ENCODE data around the gene OR2A42. TPM values are rescaled to one million over a fixed set of nuclear protein-coding genes. Genes with fewer than 3 reads are reported as not detected.
"Not testable (repeated sequence)": the region's sequence is repeated elsewhere in the genome, so short reads cannot be mapped to it uniquely, and the experiment has no call there.

OR2A42 gene
- polyA plus RNA-seq, 1 experiment = not detected

GRCh38 chr7:144256112-144256511, 16.7 kb upstream of the OR2A42 start:
- ChIA-PET CTCF (no interaction called here), POLR2A (no interaction called here)
- Histone ChIP-seq H3K4me3 (ENCODE audit: low read depth, low read length) (no peak overlapping the region), H3K27me3 (ENCODE audit: control insufficient read depth, insufficient read depth, low read length) (no peaks in the 10 kb centered on the region), H3K9me3 (ENCODE audit: control insufficient read depth, insufficient read depth, low read length) (no peaks in the 10 kb centered on the region), H3K27ac (ENCODE audit: low read depth, low read length) (no peak overlapping the region)
- TF ChIP-seq CTCF (IDR thresholded peaks at IDR 0.05; ENCODE audit: low read depth, low read length) = no peak
- no peak for DNase-seq (ENCODE audit: low read depth, low spot score)

- Histone ChIP-seq H3K27ac (ENCODE audit: low read depth, low read length) (no peak overlapping the region), H3K9me3 (ENCODE audit: control insufficient read depth, insufficient read depth, low read length) (no peaks in the 10 kb centered on the region), H3K27me3 (ENCODE audit: control insufficient read depth, insufficient read depth, low read length) (no peaks in the 10 kb centered on the region), H3K4me3 (ENCODE audit: low read depth, low read length) (no peak overlapping the region)
- DNase-seq (ENCODE audit: low read depth, low spot score) = no peak
- no peak for TF ChIP-seq CTCF (IDR thresholded peaks at IDR 0.05; ENCODE audit: low read depth, low read length)
- POLR2A ChIA-PET = no interaction called here
- CTCF ChIA-PET = no interaction called here
Observed at GRCh38 chr7:144255471-144255897, 16.1 kb upstream of the OR2A42 start.

- H3K9me3 ChIP-seq (ENCODE audit: control insufficient read depth, insufficient read depth, low read length); H3K27me3 ChIP-seq (ENCODE audit: control insufficient read depth, insufficient read depth, low read length); H3K27ac ChIP-seq (ENCODE audit: low read depth, low read length); CTCF ChIA-PET; DNase-seq (ENCODE audit: low read depth, low spot score); POLR2A ChIA-PET; H3K4me3 ChIP-seq (ENCODE audit: low read depth, low read length): not testable (repeated sequence)
Observed at GRCh38 chr7:144252307-144252706, 12.9 kb upstream of the OR2A42 start.

GRCh38 chr7:144247674-144248330, 8.4 kb upstream of the OR2A42 start:
- H3K27me3 ChIP-seq (ENCODE audit: control insufficient read depth, insufficient read depth, low read length); DNase-seq (ENCODE audit: low read depth, low spot score); CTCF ChIA-PET; H3K4me3 ChIP-seq (ENCODE audit: low read depth, low read length); POLR2A ChIA-PET; H3K27ac ChIP-seq (ENCODE audit: low read depth, low read length); H3K9me3 ChIP-seq (ENCODE audit: control insufficient read depth, insufficient read depth, low read length): not testable (repeated sequence)

GRCh38 chr7:144246967-144247366, 7.6 kb upstream of the OR2A42 start:
- DNase-seq (ENCODE audit: low read depth, low spot score); POLR2A ChIA-PET; H3K27ac ChIP-seq (ENCODE audit: low read depth, low read length); CTCF ChIA-PET; H3K4me3 ChIP-seq (ENCODE audit: low read depth, low read length); H3K9me3 ChIP-seq (ENCODE audit: control insufficient read depth, insufficient read depth, low read length); H3K27me3 ChIP-seq (ENCODE audit: control insufficient read depth, insufficient read depth, low read length): not testable (repeated sequence)

- H3K27ac ChIP-seq (ENCODE audit: low read depth, low read length); H3K9me3 ChIP-seq (ENCODE audit: control insufficient read depth, insufficient read depth, low read length); DNase-seq (ENCODE audit: low read depth, low spot score); H3K27me3 ChIP-seq (ENCODE audit: control insufficient read depth, insufficient read depth, low read length); POLR2A ChIA-PET; CTCF ChIA-PET; H3K4me3 ChIP-seq (ENCODE audit: low read depth, low read length): not testable (repeated sequence)
Observed at GRCh38 chr7:144245372-144245771, 6.0 kb upstream of the OR2A42 start.

- CTCF ChIA-PET; POLR2A ChIA-PET; H3K4me3 ChIP-seq (ENCODE audit: low read depth, low read length); H3K27me3 ChIP-seq (ENCODE audit: control insufficient read depth, insufficient read depth, low read length); DNase-seq (ENCODE audit: low read depth, low spot score); H3K9me3 ChIP-seq (ENCODE audit: control insufficient read depth, insufficient read depth, low read length); H3K27ac ChIP-seq (ENCODE audit: low read depth, low read length): not testable (repeated sequence)
Observed at GRCh38 chr7:144238530-144239082, 799 bp downstream of the OR2A42 start.

- H3K4me3 ChIP-seq (ENCODE audit: low read depth, low read length); CTCF ChIA-PET; DNase-seq (ENCODE audit: low read depth, low spot score); H3K27me3 ChIP-seq (ENCODE audit: control insufficient read depth, insufficient read depth, low read length); POLR2A ChIA-PET; H3K27ac ChIP-seq (ENCODE audit: low read depth, low read length); H3K9me3 ChIP-seq (ENCODE audit: control insufficient read depth, insufficient read depth, low read length): not testable (repeated sequence)
Observed at GRCh38 chr7:144233039-144233438, 6.4 kb downstream of the OR2A42 start.

GRCh38 chr7:144231027-144231426, 8.4 kb downstream of the OR2A42 start:
- CTCF ChIA-PET = not testable (repeated sequence)

GRCh38 chr7:144228810-144229209, 10.6 kb downstream of the OR2A42 start:
- H3K9me3 ChIP-seq (ENCODE audit: control insufficient read depth, insufficient read depth, low read length); POLR2A ChIA-PET; H3K4me3 ChIP-seq (ENCODE audit: low read depth, low read length); H3K27ac ChIP-seq (ENCODE audit: low read depth, low read length); CTCF ChIA-PET; DNase-seq (ENCODE audit: low read depth, low spot score); H3K27me3 ChIP-seq (ENCODE audit: control insufficient read depth, insufficient read depth, low read length): not testable (repeated sequence)

More at GRCh38 chr7:144231027-144231426, 8.4 kb downstream of the OR2A42 start:
- H3K4me3 ChIP-seq (ENCODE audit: low read depth, low read length); POLR2A ChIA-PET; DNase-seq (ENCODE audit: low read depth, low spot score); H3K27me3 ChIP-seq (ENCODE audit: control insufficient read depth, insufficient read depth, low read length); H3K9me3 ChIP-seq (ENCODE audit: control insufficient read depth, insufficient read depth, low read length); H3K27ac ChIP-seq (ENCODE audit: low read depth, low read length): not testable (repeated sequence)

- DNase-seq (ENCODE audit: low read depth, low spot score); H3K27ac ChIP-seq (ENCODE audit: low read depth, low read length); H3K9me3 ChIP-seq (ENCODE audit: control insufficient read depth, insufficient read depth, low read length); H3K27me3 ChIP-seq (ENCODE audit: control insufficient read depth, insufficient read depth, low read length); H3K4me3 ChIP-seq (ENCODE audit: low read depth, low read length); CTCF ChIA-PET; POLR2A ChIA-PET: not testable (repeated sequence)
Observed at GRCh38 chr7:144226866-144227265, 12.5 kb downstream of the OR2A42 start.

Measured in AG04450 (cell line).